Glutamatergic neuron (in vitro differentiated cells): ENCODE data around the gene CNOT1. TPM values are rescaled to one million over a fixed set of nuclear protein-coding genes. Genes with fewer than 3 reads are reported as not detected.
A peak's percentile ranks its signal among the peaks of the same experiment; 100 is the strongest.

Source experiments
- DNase-seq: peaks from one replicate; pipeline ENCODE4 v3.0.0; 2022
- H3K27ac Mint-ChIP-seq: one replicate; pipeline ENCODE4 v1.8.0; 2020; ENCODE audit warnings: mild to moderate bottlenecking, mixed read lengths, inconsistent platforms; ENCODE audit not compliant: unreplicated experiment
- H3K27me3 Mint-ChIP-seq: one replicate; pipeline ENCODE4 v1.8.0; 2020; ENCODE audit warnings: mild to moderate bottlenecking, moderate library complexity, mixed read lengths, inconsistent platforms; ENCODE audit not compliant: unreplicated experiment
- H3K36me3 Mint-ChIP-seq: one replicate; pipeline ENCODE4 v1.8.0; 2020; ENCODE audit warnings: mild to moderate bottlenecking, mixed read lengths, inconsistent platforms; ENCODE audit not compliant: unreplicated experiment
- H3K4me1 Mint-ChIP-seq: one replicate; pipeline ENCODE4 v1.8.0; 2020; ENCODE audit warnings: mild to moderate bottlenecking, low read depth, mixed read lengths, inconsistent platforms; ENCODE audit not compliant: unreplicated experiment
- H3K4me3 Mint-ChIP-seq: one replicate; pipeline ENCODE4 v1.8.0; 2020; ENCODE audit warnings: mild to moderate bottlenecking, mixed read lengths, inconsistent platforms; ENCODE audit not compliant: unreplicated experiment
- H3K9me3 Mint-ChIP-seq: one replicate; pipeline ENCODE4 v1.8.0; 2020; ENCODE audit warnings: mild to moderate bottlenecking, moderate library complexity, mixed read lengths, inconsistent platforms; ENCODE audit not compliant: unreplicated experiment
- CTCF ChIP-seq: fragments of 200-600 bp; sonication (generic); IDR thresholded peaks from one replicate; pipeline ENCODE4 v1.5.0; 2021; ENCODE audit not compliant: partially characterized antibody, unreplicated experiment
- total RNA-seq: library from RNA; stranded (reverse); fragmentation: NEBNext Ultra II Directional; extraction: Animal tissue kit (Norgen Biotek cat#: 25700); gene quantifications from one replicate; pipeline ENCODE4 v1.2.1, GENCODE V29; 2021; ENCODE audit not compliant: unreplicated experiment

The CNOT1 gene
- total RNA-seq, 1 donor from 2014 or later: 165 TPM

DNA sequence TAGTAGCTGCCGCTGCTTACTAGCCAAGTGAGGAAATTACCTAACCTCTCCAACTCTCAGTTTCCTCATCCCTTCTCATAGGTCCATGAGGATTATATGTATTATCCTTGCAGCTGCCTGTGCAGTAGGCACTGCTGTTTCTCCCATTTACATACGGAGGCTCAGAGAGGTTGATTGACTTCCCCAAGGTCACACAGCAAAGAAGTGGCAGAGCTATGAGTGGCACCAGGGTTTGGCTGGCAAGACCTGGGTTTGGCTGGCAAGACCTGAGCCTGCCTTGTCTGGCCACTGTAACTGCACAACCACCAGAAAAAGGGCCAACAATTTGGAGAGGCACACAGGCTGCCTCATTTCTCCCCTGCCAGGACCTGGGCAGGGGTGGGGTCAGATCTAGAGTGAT, 132.2 kb downstream of the CNOT1 start:
- no peak for TF ChIP-seq CTCF

DNA sequence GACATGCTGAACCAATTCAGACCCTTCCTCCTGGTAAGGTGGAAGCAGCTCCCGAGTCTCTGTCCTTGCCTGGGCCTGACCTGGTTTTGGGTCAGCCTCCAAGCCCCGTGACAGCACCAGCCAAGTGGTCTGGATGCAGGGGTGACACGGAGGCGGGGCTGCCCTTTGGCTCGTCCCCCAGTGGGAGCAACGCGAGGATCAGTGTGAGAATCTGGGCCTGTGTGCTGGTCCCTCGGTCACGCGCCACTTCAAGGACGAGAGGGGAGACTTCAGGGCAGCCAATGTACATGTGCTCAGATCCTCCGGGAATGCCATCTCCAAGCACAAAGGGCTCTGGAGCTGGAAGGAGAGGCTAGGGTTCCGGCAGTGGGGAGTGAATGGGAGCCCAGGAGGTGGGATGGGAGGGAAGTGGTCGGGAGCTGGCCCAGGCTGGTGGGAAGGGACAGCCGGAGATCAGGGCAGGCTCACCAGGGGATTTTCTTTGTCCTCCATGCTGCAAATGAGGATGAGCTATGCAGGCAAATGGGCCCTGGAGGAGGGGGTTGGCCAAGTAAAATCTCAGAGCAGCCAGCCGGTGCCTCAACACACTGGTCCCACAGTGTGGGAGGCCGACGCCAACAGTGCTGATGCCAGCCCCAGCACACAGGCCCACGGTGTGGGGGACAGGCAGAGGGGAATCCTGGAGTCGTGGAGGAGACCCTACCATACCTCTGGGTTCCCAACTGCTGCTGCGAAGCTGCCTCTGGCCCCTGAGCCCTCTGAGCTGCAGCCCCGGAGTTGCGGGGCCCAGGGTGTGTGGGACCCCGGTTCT, 133.9 kb downstream of the CNOT1 start:
- peaks cover 34% of the 10 kb centered on the region for H3K4me1 Mint-ChIP-seq
- no peaks in the 10 kb centered on the region for H3K36me3 Mint-ChIP-seq
- H3K27me3 Mint-ChIP-seq: peaks cover 15% of the 10 kb centered on the region
- H3K4me3 Mint-ChIP-seq: peak overlapping the region; percentile 91
- peaks cover 17% of the 10 kb centered on the region for H3K9me3 Mint-ChIP-seq
- no peak for TF ChIP-seq CTCF
- peak; percentile 63 for DNase-seq
- H3K27ac Mint-ChIP-seq: peak overlapping the region; percentile 100

More for the DNA sequence above, 132.2 kb downstream of the CNOT1 start:
- no peaks in the 10 kb centered on the region for H3K36me3 Mint-ChIP-seq
- H3K4me3 Mint-ChIP-seq: no peak overlapping the region
- H3K27me3 Mint-ChIP-seq: peaks cover 15% of the 10 kb centered on the region
- peaks cover 20% of the 10 kb centered on the region for H3K9me3 Mint-ChIP-seq
- H3K27ac Mint-ChIP-seq: peak overlapping the region; percentile 82
- peaks cover 31% of the 10 kb centered on the region for H3K4me1 Mint-ChIP-seq
- no peak for DNase-seq

DNA sequence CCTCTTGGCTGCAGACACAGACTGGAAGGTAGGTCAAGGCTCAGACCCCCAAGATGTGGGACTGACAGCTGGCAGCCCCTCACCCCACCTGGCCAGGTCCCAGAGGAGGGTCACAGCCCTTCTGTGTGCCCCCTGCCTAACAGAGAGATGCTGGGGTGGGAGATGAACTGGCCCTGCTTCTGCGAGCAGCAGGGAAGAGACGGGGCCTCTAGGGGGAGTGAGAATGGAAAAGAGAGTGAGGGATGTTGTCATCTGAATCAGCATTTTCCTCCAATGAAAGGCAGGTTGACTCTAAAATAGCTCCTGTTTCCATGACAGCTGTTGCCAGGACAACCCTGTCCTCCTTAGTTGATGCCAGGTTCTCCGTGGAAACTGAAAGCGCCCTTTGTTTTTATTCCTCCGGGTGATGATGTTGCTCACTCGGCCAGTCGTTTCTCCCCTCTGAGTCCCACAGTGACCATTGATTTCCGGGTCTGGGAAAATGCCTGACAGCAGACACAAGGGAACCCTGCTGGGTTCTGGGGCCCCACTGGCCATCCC, 134.6 kb downstream of the CNOT1 start:
- H3K27ac Mint-ChIP-seq: peak overlapping the region; percentile 100
- H3K27me3 Mint-ChIP-seq: peaks cover 11% of the 10 kb centered on the region
- peak; percentile 41 for TF ChIP-seq CTCF
- no peaks in the 10 kb centered on the region for H3K36me3 Mint-ChIP-seq
- peak; percentile 87 for DNase-seq
- H3K9me3 Mint-ChIP-seq: peaks cover 13% of the 10 kb centered on the region
- H3K4me1 Mint-ChIP-seq: peaks cover 34% of the 10 kb centered on the region
- H3K4me3 Mint-ChIP-seq: peak overlapping the region; percentile 91

DNA sequence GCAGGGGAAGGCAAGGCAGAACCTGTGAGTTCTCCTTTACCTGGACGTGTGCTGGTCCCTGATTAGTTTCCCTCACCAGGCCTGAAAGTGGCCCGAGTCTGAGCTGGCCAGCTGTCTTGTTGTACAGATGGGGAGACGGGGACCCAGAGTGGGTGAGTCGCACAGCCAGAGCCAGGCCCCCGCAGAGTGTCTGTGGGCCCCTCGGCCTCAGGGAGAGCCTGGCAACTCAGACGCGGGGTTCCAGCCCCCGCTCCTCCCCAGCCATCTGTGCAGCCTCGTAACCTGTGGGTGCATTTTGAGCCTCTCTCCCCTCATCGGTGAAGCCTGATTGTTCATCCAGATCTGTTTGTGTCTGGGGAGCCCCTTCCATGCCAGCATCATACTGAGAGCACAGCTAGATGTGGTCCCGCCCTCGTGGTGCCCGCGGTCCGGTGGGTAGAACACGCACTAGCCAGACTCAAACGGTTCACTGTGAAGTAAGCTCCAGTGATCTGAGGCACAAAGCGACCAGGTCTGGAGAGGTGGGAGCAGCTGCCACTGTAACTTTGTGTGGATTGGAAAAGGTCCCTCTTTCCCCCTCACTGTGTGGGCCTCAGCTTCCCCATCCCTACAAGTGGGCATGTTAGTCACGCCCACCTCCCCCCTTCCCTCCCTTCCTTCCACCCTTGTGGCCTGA, 135.7 kb downstream of the CNOT1 start:
- no peak for DNase-seq
- TF ChIP-seq CTCF: no peak
- H3K4me3 Mint-ChIP-seq: peak overlapping the region; percentile 63
- H3K27ac Mint-ChIP-seq: peak overlapping the region; percentile 100
- peaks cover 10% of the 10 kb centered on the region for H3K27me3 Mint-ChIP-seq
- no peaks in the 10 kb centered on the region for H3K36me3 Mint-ChIP-seq
- peaks cover 33% of the 10 kb centered on the region for H3K4me1 Mint-ChIP-seq
- peaks cover 15% of the 10 kb centered on the region for H3K9me3 Mint-ChIP-seq
